Measurements from ENCODE around the gene MYLK3. TPM values are rescaled to one million over a fixed set of nuclear protein-coding genes. Genes with fewer than 3 reads are reported as not detected.

The MYLK3 gene
- polyA plus RNA-seq, 3 donors: 0.32 TPM; not detected in 2

- Histone ChIP-seq H3K9ac (ENCODE audit: insufficient read depth, low read length, poor library complexity, severe bottlenecking) (no peak overlapping the region), H2AFZ (ENCODE audit: insufficient read depth, low read depth, low read length, poor library complexity, severe bottlenecking) (no peak overlapping the region), H4K20me1 (ENCODE audit: insufficient read depth, low read length) (no peaks in the 10 kb centered on the region), H3K79me2 (ENCODE audit: insufficient read depth, low read length) (no peaks in the 10 kb centered on the region), H3K27ac (ENCODE audit: low read depth in 1 of 2, low read length in 2 of 2) (no peak overlapping the region), H3K27me3 (ENCODE audit: control insufficient read depth in 2 of 2, insufficient read depth in 2 of 2, low read length in 2 of 2) (no peaks in the 10 kb centered on the region), H3K36me3 (replicated peaks in 1 of 2; ENCODE audit: control insufficient read depth in 1 of 2, insufficient read depth in 2 of 2, low read length in 2 of 2) (no peaks in the 10 kb centered on the region), H3K9me3 (replicated peaks in 1 of 2; ENCODE audit: control insufficient read depth in 1 of 2, insufficient read depth in 1 of 2, low read length in 2 of 2) (no peaks in the 10 kb centered on the region), H3K4me1 (ENCODE audit: control insufficient read depth in 1 of 2, insufficient read depth in 2 of 2, low read length in 2 of 2) (peaks cover 2 to 11% of the 10 kb centered on the region in 2 donors), H3K4me2 (replicated peaks; ENCODE audit: extremely low read depth, low read length, poor library complexity, severe bottlenecking) (no peak overlapping the region), H3K4me3 (replicated peaks in 1 of 3; ENCODE audit: low read depth in 2 of 3, low read length in 3 of 3) (no peak overlapping the region)
- H3K27me3 Mint-ChIP-seq (ENCODE audit: low read depth in 3 of 3): peaks cover 0 to 7% (median 2%) of the 10 kb centered on the region in 3 donors
- intact Hi-C loops (cut with micrococcal nuclease): no loop called here
- TF ChIP-seq CTCF (IDR thresholded peaks at IDR 0.05): no peak
- H3K4me1 Mint-ChIP-seq: peaks cover 8% of the 10 kb centered on the region
- H3K27ac Mint-ChIP-seq: no peak overlapping the region
- H3K9me3 Mint-ChIP-seq: no peaks in the 10 kb centered on the region
- H3K4me3 Mint-ChIP-seq: no peak overlapping the region
- 86% methylated on average over 1 of the region's 5 CpGs for WGBS (ENCODE audit: insufficient coverage)
- H3K36me3 Mint-ChIP-seq: no peaks in the 10 kb centered on the region
- DNase-seq: no peak
Observed at GRCh38 chr16:46759309-46759708, 11.2 kb upstream of the MYLK3 start.

- no peak for TF ChIP-seq CTCF (IDR thresholded peaks at IDR 0.05)
Observed at GRCh38 chr16:46757339-46758050, 9.4 kb upstream of the MYLK3 start.

More at GRCh38 chr16:46757339-46758050, 9.4 kb upstream of the MYLK3 start:
- intact Hi-C loops (cut with micrococcal nuclease): no loop called here
- peaks cover 2 to 11% of the 10 kb centered on the region in 2 donors for H3K4me1 ChIP-seq (ENCODE audit: control insufficient read depth in 1 of 2, insufficient read depth in 2 of 2, low read length in 2 of 2)
- no peaks in the 10 kb centered on the region for H3K79me2 ChIP-seq (ENCODE audit: insufficient read depth, low read length)
- H2AFZ ChIP-seq (ENCODE audit: insufficient read depth, low read depth, low read length, poor library complexity, severe bottlenecking): no peak overlapping the region
- H3K4me2 ChIP-seq (replicated peaks; ENCODE audit: extremely low read depth, low read length, poor library complexity, severe bottlenecking): no peak overlapping the region
- Mint-ChIP-seq H3K4me3 (no peak overlapping the region), H3K36me3 (no peaks in the 10 kb centered on the region), H3K4me1 (peaks cover 8% of the 10 kb centered on the region), H3K27ac (no peak overlapping the region), H3K9me3 (no peaks in the 10 kb centered on the region), H3K27me3 (ENCODE audit: low read depth in 3 of 3) (peaks cover 0 to 5% (median 2%) of the 10 kb centered on the region in 3 donors)
- DNase-seq: no peak
- H3K36me3 ChIP-seq (replicated peaks in 1 of 2; ENCODE audit: control insufficient read depth in 1 of 2, insufficient read depth in 2 of 2, low read length in 2 of 2): no peaks in the 10 kb centered on the region
- no peak overlapping the region for H3K4me3 ChIP-seq (replicated peaks in 1 of 3; ENCODE audit: low read depth in 2 of 3, low read length in 3 of 3)
- 89% methylated on average over 20 of the region's 21 CpGs for WGBS (ENCODE audit: insufficient coverage)
- H3K9ac ChIP-seq (ENCODE audit: insufficient read depth, low read length, poor library complexity, severe bottlenecking): no peak overlapping the region
- no peaks in the 10 kb centered on the region for H3K9me3 ChIP-seq (replicated peaks in 1 of 2; ENCODE audit: control insufficient read depth in 1 of 2, insufficient read depth in 1 of 2, low read length in 2 of 2)
- H3K27ac ChIP-seq (ENCODE audit: low read depth in 1 of 2, low read length in 2 of 2): no peak overlapping the region
- no peaks in the 10 kb centered on the region for H3K27me3 ChIP-seq (ENCODE audit: control insufficient read depth in 2 of 2, insufficient read depth in 2 of 2, low read length in 2 of 2)
- H4K20me1 ChIP-seq (ENCODE audit: insufficient read depth, low read length): no peaks in the 10 kb centered on the region
